H1 (cell line): ENCODE results near the gene MORC2. TPM values are rescaled to one million over a fixed set of nuclear protein-coding genes. Genes with fewer than 3 reads are reported as not detected.

Experiments used
- ATF3 ChIP-seq: IDR thresholded peaks from 2 replicates; pipeline ENCODE4 v1.6.1; 2011; ENCODE audit warnings: low read depth, mild to moderate bottlenecking, low read length; ENCODE audit not compliant: insufficient read depth
- CTBP2 ChIP-seq: IDR thresholded peaks from 2 replicates; pipeline ENCODE4 v1.7.0; 2011; ENCODE audit warnings: borderline replicate concordance, mild to moderate bottlenecking, moderate library complexity, mixed read lengths, low read length; ENCODE audit not compliant: insufficient read depth, insufficient read length
- RXRA ChIP-seq: IDR thresholded peaks from 2 replicates; pipeline ENCODE4 v1.6.1; 2011; ENCODE audit warnings: low read depth, mild to moderate bottlenecking, low read length, moderate library complexity; ENCODE audit not compliant: insufficient read depth
- SAP30 ChIP-seq: fragments of 300-600 bp; sonication (generic); IDR thresholded peaks from 2 replicates; pipeline ENCODE4 v1.7.1; 2012; ENCODE audit warnings: low read length, moderate library complexity, mild to moderate bottlenecking, inconsistent platforms; ENCODE audit not compliant: insufficient read depth, insufficient replicate concordance
- SIN3A ChIP-seq, 2 experiments: IDR thresholded peaks in 1 of 2; conservative IDR thresholded peaks in 1 of 2; 2 replicates each; pipeline ENCODE4 v1.6.1; 2011 to 2012; ENCODE audit warnings: low read length in 2 of 2, improper control_type of control experiment in 1 of 2, low read depth in 1 of 2, mild to moderate bottlenecking in 1 of 2
- SP4 ChIP-seq: IDR thresholded peaks from 2 replicates; pipeline ENCODE4 v1.6.1; 2012; ENCODE audit warnings: low read length, inconsistent platforms
- ZNF274 ChIP-seq: IDR thresholded peaks from 2 replicates; pipeline ENCODE4 v1.7.0; 2012; ENCODE audit warnings: low read length, borderline replicate concordance; ENCODE audit errors: extremely low read depth
- polyA plus RNA-seq, 7 experiments: library from polyadenylated mRNA; depleted of rRNA in 3 of 7; stranded (reverse) in 5 of 7; unstranded in 2 of 7; fragments of >200 nt in 5 of 7; fragments of 200-250 nt in 2 of 7; gene quantifications; 1 replicate in 5 of 7; 2 replicates in 1 of 7; 4 replicates in 1 of 7; pipeline versions ENCODE4 v1.2.1 to v1.2.3, GENCODE V29; 2011 to 2013; ENCODE audit warnings: missing spikeins in 2 of 7, mixed read lengths in 2 of 7
- total RNA-seq: library from RNA; stranded (reverse); fragmentation: NEBNext Ultra II Directional; extraction: Animal tissue kit (Norgen Biotek cat#: 25700); gene quantifications from 2 replicates; pipeline ENCODE4 v1.2.1, GENCODE V29; 2021

Gene MORC2
- total and polyA plus RNA-seq, 2 of the 8 experiments (the other 6 are each of a cell fraction or from before 2014, with no cell fraction given) = 15.4 to 68.0 TPM

- TF ChIP-seq ZNF274 = no peak
- TF ChIP-seq CTBP2 = no peak
- TF ChIP-seq SIN3A (conservative IDR thresholded peaks at IDR 0.05 in 1 of 2, IDR thresholded peaks at IDR 0.05 in 1 of 2; ENCODE audit: low read depth in 1 of 2, low read length in 2 of 2) = no peak
- no peak for TF ChIP-seq SAP30
- no peak for TF ChIP-seq ATF3
- TF ChIP-seq RXRA = no peak
- TF ChIP-seq SP4 = no peak
Measured at GRCh38 chr22:30881361-30882183, 87.0 kb downstream of the MORC2 start (continued).
